NCI-H2227 (cell line): Measurements from ENCODE around the gene WNT2B.

ENCODE experiments used
- DNase-seq: peaks from one replicate; lab custom pipeline; 2025; ENCODE audit not compliant: unreplicated experiment; lab: John Stamatoyannopoulos, UW

Gene WNT2B

GRCh38 chr1:112504661-112505399 lies 3.9 kb upstream of the WNT2B start:
- no peak for DNase-seq

GRCh38 chr1:112505400-112505785 lies 3.4 kb upstream of the WNT2B start:
- no peak for DNase-seq

GRCh38 chr1:112505878-112506277 lies 2.9 kb upstream of the WNT2B start:
- no peak for DNase-seq

- no peak for DNase-seq
These were observed 2.5 kb upstream of the WNT2B start for GRCh38 chr1:112506306-112506705.

GRCh38 chr1:112506731-112507130 lies 2.0 kb upstream of the WNT2B start:
- no peak for DNase-seq

- DNase-seq: no peak
These were observed 1.4 kb upstream of the WNT2B start for GRCh38 chr1:112507336-112507735.

- DNase-seq: peak; percentile 41
These were observed 866 bp upstream of the WNT2B start for GRCh38 chr1:112507921-112508277.

GRCh38 chr1:112509005-112509659 lies 367 bp downstream of the WNT2B start:
- DNase-seq: no peak

GRCh38 chr1:112509660-112510178 lies 954 bp downstream of the WNT2B start:
- no peak for DNase-seq

GRCh38 chr1:112510340-112510739 lies 1.6 kb downstream of the WNT2B start:
- no peak for DNase-seq

GRCh38 chr1:112511897-112512296 lies 3.1 kb downstream of the WNT2B start:
- DNase-seq: no peak

GRCh38 chr1:112513112-112513870 lies 4.5 kb downstream of the WNT2B start:
- DNase-seq: no peak

GRCh38 chr1:112514901-112515300 lies 6.1 kb downstream of the WNT2B start:
- DNase-seq: no peak

GRCh38 chr1:112515311-112516009 lies 6.7 kb downstream of the WNT2B start:
- no peak for DNase-seq

- no peak for DNase-seq
These were observed 7.4 kb downstream of the WNT2B start for GRCh38 chr1:112516141-112516540.

- DNase-seq: no peak
These were observed 8.5 kb downstream of the WNT2B start for GRCh38 chr1:112517231-112517630.

GRCh38 chr1:112517646-112518045 lies 8.9 kb downstream of the WNT2B start:
- no peak for DNase-seq

- DNase-seq: no peak
These were observed 9.4 kb downstream of the WNT2B start for GRCh38 chr1:112518186-112518585.

- DNase-seq: no peak
These were observed 11.4 kb downstream of the WNT2B start for GRCh38 chr1:112520166-112520565.

GRCh38 chr1:112522621-112523020 lies 13.9 kb downstream of the WNT2B start:
- DNase-seq: no peak

GRCh38 chr1:112524251-112524650 lies 15.5 kb downstream of the WNT2B start:
- no peak for DNase-seq
